ENCODE measurements around the gene NSF.
"Not testable (repeated sequence)": the region's sequence is repeated elsewhere in the genome, so short reads cannot be mapped to it uniquely, and the experiment has no call there.

NSF gene

DNA sequence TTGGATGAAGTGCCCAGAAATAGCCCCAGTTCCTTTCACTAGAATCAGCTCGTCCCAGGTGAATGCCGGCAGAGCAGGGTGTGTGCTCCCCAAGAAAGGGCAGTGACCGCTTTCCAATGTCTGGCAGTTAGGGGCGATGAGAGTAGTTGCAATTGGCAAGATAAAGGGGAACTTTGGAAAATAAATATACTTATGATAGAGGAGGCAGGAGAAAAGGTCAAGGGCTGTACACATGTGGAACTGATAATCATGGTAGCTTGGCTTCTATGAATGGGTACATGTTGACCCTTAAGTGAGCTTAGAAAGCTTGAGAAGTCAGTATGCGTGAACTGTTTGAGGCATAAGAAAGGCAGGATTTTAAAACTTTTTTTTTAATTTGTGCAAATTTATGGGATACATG lies 75.5 kb downstream of the NSF start:
- DNase-seq (ENCODE audit: low read depth, low spot score); H3K4me3 ChIP-seq (ENCODE audit: low read depth, low read length); in situ Hi-C loops (cut with HindIII; ENCODE audit: low sequenced_read_pairs): not testable (repeated sequence)

DNA sequence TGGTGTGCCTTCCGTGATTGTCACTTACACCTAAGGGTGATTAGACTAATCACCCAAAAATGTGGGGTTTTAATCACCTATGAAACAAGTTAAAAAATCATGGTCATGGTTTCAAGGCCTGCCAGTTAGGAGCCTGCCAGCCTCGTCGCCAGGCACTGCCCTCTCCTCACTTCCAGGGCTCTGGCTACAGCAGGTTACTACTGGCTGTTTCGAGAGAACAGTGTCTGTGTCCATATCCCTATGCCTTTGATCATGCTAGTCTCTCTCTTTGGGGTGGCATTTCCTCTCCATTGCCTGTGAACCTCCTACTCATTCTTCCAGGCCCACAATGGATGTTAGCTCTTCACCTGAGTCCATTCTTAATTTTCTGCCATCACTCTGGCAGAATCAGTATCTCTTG lies 80.3 kb downstream of the NSF start:
- in situ Hi-C loops (cut with HindIII; ENCODE audit: low sequenced_read_pairs); H3K4me3 ChIP-seq (ENCODE audit: low read depth, low read length); DNase-seq (ENCODE audit: low read depth, low spot score): not testable (repeated sequence)

DNA sequence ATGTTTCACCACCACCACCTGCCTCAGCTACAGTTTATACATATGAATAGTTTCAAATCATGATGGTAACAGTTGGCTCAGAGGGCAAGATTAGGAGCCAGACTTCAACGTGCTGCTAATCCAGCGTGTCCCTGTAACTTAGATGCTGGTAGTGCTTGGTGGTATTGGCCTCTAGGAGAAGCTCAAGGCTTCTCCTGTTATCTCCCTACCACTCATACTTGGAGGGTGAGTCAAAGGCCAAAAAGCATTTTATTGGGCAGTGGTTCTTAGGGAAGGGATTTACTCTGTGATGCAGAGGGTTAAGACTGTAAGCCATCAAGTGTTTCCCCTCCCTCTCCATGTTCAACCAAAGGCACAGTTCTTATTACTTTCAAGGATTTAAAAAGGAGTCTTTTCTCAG lies 82.3 kb downstream of the NSF start:
- H3K4me3 ChIP-seq (ENCODE audit: low read depth, low read length); in situ Hi-C loops (cut with HindIII; ENCODE audit: low sequenced_read_pairs): not testable (repeated sequence)

DNA sequence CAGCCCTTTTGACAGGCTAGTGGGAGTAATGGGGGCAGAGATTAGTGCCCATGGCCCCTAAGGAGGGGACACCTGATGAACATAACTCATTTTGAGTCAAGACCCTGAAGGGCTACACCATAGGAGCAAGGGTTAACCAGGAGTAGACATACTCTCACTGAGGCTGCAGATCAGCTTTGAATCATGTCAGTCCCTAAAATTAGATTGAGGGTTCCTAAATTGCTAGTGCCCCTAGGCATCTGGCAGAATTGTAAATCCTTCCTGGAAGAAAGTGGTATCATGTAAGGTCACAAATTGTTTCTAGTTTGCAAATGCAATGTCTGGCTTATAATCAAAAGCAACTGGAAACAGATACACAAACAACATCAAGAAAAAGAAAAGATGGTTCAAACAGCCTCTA lies 87.3 kb downstream of the NSF start:
- DNase-seq (ENCODE audit: low read depth, low spot score); in situ Hi-C loops (cut with HindIII; ENCODE audit: low sequenced_read_pairs); H3K4me3 ChIP-seq (ENCODE audit: low read depth, low read length): not testable (repeated sequence)

More for the DNA sequence above, 82.3 kb downstream of the NSF start:
- DNase-seq (ENCODE audit: low read depth, low spot score) = not testable (repeated sequence)

DNA sequence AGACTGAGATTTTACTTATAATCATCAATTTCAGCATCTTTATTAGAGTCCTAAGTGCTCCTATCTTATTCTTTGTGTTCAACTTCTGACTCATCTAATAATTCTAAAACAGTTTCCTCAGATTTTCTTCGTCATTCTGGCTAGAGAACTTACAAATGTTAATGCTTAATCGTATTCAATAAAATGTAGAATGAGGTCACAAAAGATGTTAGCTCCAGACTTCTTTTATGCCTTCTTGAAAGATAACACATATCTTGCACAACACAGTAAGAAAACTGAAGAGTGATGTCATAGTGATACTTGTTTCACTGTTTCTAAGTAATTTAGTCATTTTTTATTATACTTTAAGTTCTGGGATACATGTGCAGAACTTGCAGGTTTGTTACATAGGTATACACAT lies 93.2 kb downstream of the NSF start:
- in situ Hi-C loops (cut with HindIII; ENCODE audit: low sequenced_read_pairs); H3K4me3 ChIP-seq (ENCODE audit: low read depth, low read length); DNase-seq (ENCODE audit: low read depth, low spot score): not testable (repeated sequence)

DNA sequence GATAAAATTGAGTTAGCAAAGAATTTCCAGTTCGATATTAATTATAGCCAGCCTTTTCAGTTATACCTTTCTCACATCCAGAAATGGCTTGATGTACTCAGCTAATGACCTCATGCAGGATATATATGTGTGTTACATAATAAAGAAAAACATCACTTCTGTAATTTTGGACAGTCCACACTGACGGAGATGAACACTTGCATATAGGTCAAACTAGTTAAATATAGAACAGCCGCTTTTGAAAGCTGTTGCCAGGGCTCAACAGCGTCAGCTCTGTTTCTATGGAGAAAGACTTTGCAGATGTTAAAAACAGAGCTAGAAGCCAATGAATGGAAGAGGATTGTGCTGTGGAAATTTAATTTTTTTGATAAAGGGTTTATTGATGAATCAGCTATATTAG lies 94.8 kb downstream of the NSF start:
- H3K4me3 ChIP-seq (ENCODE audit: low read depth, low read length); in situ Hi-C loops (cut with HindIII; ENCODE audit: low sequenced_read_pairs): not testable (repeated sequence)

DNA sequence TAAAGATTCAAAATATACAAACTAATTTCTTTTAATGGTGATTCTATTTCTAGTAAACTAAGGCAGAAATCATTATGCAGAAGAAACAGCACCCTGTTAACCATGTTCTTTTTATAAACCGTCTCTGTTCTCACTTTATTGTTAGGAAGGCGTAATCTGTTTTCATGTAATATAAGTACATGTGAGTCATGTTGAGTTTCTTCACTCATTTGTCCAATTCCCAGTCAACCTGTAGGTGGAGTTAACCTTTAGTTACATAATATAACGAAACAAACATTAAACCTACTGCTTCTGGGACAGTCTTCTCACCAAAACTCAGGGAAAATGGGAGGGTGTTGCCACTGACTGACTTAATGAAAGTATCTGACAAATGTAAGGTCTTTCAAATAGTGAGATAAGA lies 101.7 kb downstream of the NSF start:
- H3K4me3 ChIP-seq (ENCODE audit: low read depth, low read length); in situ Hi-C loops (cut with HindIII; ENCODE audit: low sequenced_read_pairs); DNase-seq (ENCODE audit: low read depth, low spot score): not testable (repeated sequence)

More for the DNA sequence above, 94.8 kb downstream of the NSF start:
- DNase-seq (ENCODE audit: low read depth, low spot score) = not testable (repeated sequence)

DNA sequence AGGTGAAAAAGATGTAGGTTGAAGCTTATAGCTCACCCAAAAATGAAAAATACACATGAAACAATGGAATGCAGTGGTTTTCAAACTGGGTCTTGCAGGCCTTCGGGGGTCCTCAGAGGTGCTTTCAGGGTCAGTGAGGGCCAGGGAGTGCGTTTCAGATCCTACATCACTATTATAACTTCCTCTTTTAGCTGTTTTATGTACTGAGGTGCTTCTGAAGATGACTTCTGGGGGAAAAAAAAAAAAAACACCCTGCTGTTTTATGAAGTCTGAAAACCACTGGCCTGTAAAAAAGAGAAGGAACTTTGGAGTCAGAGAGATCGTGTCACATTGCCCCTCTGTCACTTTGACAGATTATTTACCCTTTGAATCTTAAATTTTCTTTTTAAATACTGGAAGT lies 102.8 kb downstream of the NSF start:
- DNase-seq (ENCODE audit: low read depth, low spot score); H3K4me3 ChIP-seq (ENCODE audit: low read depth, low read length); in situ Hi-C loops (cut with HindIII; ENCODE audit: low sequenced_read_pairs): not testable (repeated sequence)

DNA sequence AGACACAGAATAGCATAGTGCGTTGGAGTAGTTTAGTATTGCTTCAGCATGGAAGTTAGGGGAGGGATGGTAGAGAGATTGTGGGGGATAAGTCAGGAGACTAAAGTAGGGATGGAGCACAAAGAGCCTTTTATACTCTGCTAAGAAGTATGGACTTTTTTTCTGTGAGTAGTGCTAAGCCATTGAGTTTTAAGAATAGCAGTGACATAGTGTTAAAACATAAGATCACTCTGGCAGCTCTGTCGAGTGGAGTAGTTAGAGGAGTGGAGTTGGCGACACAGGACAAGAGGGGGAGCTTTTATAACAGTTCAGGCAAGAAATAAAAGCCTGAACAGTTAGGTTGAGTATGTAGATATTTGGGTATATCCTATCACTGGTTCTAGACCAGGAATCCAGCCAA lies 106.1 kb downstream of the NSF start:
- DNase-seq (ENCODE audit: low read depth, low spot score); H3K4me3 ChIP-seq (ENCODE audit: low read depth, low read length); in situ Hi-C loops (cut with HindIII; ENCODE audit: low sequenced_read_pairs): not testable (repeated sequence)

DNA sequence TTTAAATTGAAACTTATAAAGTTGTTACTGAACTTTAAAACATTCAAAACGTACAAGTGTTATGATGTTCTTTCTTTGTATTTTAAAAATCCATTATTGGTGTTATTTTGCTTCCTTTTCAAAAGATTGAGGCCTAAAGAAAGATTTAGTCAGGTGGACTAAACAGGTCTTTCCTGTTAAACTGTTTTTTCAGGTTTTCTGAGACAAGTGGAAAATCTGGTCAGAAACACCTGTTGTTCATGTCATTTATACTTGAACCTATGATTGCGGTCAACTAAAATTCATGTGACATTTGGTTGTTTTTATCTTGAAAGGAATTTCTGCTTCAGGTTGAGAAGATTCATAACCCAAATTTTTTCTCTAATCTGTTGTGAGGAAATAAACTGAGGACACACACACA lies 108.5 kb downstream of the NSF start:
- DNase-seq (ENCODE audit: low read depth, low spot score); in situ Hi-C loops (cut with HindIII; ENCODE audit: low sequenced_read_pairs); H3K4me3 ChIP-seq (ENCODE audit: low read depth, low read length): not testable (repeated sequence)

DNA sequence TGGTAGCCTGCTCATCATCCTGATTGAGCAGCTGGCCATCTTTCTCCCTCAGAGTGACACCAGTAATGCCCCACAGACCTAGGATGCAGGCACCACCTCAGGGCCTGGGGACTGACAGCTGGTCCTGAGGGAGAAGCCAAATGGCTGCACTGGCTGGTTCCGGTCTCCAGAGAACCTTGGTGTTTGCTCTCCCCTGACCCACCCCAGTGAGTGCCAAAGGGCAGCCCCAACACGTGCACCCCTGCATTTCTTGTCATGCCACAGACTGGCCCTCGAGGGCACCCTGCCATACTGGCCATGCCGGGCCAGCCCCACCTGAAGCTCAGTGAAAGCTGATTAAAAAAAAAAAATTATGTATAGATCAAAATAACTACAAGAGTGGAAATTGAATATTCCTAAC lies 127.5 kb downstream of the NSF start:
- TF ChIP-seq, protein P1, sequence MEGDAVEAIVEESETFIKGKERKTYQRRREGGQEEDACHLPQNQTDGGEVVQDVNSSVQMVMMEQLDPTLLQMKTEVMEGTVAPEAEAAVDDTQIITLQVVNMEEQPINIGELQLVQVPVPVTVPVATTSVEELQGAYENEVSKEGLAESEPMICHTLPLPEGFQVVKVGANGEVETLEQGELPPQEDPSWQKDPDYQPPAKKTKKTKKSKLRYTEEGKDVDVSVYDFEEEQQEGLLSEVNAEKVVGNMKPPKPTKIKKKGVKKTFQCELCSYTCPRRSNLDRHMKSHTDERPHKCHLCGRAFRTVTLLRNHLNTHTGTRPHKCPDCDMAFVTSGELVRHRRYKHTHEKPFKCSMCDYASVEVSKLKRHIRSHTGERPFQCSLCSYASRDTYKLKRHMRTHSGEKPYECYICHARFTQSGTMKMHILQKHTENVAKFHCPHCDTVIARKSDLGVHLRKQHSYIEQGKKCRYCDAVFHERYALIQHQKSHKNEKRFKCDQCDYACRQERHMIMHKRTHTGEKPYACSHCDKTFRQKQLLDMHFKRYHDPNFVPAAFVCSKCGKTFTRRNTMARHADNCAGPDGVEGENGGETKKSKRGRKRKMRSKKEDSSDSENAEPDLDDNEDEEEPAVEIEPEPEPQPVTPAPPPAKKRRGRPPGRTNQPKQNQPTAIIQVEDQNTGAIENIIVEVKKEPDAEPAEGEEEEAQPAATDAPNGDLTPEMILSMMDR (IDR thresholded peaks at IDR 0.05; ENCODE audit: low read depth, low read length) = no peak
- H3K4me3 ChIP-seq (ENCODE audit: low read depth, low read length) = no peak overlapping the region
- no peak for DNase-seq (ENCODE audit: low read depth, low spot score)
- in situ Hi-C loops (cut with HindIII; ENCODE audit: low sequenced_read_pairs) = no loop called here

DNA sequence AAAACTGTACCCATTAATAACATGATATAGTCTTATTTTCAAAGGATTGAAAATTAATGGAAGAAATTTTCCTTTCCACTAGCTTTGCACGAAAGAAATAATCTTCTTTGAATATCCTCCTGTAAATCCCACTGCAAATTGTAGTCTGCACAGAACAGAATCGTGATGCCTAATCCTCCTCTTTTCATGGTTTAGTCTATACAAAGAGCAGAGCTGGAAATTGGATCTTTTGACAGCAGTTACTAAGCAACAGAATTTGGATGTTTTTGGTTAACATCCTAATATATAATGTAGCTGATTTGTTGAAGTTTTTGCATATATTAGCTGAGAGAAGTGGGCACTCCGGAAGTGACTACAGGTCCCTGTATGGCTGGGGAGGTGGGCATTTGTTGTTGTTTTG lies 129.4 kb downstream of the NSF start:
- TF ChIP-seq, protein P1 (IDR thresholded peaks at IDR 0.05; ENCODE audit: low read depth, low read length) = no peak
- DNase-seq (ENCODE audit: low read depth, low spot score) = no peak
- H3K4me3 ChIP-seq (ENCODE audit: low read depth, low read length) = no peak overlapping the region
- in situ Hi-C loops (cut with HindIII; ENCODE audit: low sequenced_read_pairs) = no loop called here

Measured in astrocyte of the spinal cord (primary cell).